AG10803 (cell line): Measurements from ENCODE around the gene DNAAF3.
A peak's percentile ranks its signal among the peaks of the same experiment; 100 is the strongest.

Source experiments
- DNase-seq: peaks from one replicate; pipeline ENCODE4 v3.0.0; 2010; ENCODE audit warnings: low read depth
- H3K4me3 ChIP-seq: 2 replicates; pipeline ENCODE4 v1.5.1; 2011; ENCODE audit warnings: mild to moderate bottlenecking, low read length, control low read depth
- CTCF ChIP-seq: conservative IDR thresholded peaks from 2 replicates; pipeline ENCODE4 v1.5.1; 2011; ENCODE audit warnings: mild to moderate bottlenecking, low read length, control low read depth, inconsistent platforms

DNAAF3 gene

GRCh38 chr19:55166530-55167268 lies at the start of gene DNAAF3:
Gene DNAAF3, minus strand, starts transcription at chr19:55166613. Its CDS starts 200 bp downstream, at chr19:55166413.
- DNase-seq, result peak; percentile 96
- no peak for TF ChIP-seq CTCF
- peak within 1 kb of the TSS; percentile 68 for H3K4me3 ChIP-seq

DNA sequence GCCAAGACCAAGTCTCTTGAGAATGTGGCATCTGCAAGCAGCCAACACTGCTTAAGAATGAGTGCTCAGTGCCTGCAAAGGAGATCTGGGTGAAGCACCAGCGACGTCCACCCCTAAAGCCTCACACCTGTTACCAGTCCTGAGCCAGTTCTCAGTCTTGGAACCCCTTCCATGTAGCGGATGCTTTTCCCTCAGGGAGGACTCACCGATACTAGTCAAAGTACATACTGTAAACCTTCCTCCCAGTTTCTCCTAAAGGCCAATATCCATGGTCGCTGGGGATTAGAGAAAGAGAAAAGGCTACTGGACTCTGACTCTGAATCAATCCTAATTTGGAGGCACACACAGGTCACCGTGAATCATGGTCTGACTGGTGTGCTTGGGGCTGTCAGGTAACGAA lies 47.1 kb upstream of the DNAAF3 start:
- no peak for DNase-seq
- no peak for TF ChIP-seq CTCF
- no peak overlapping the region for H3K4me3 ChIP-seq

- DNase-seq, result no peak
- no peak; the same call in 1 of the 2 replicates for TF ChIP-seq CTCF
Measured at GRCh38 chr19:55212447-55212846, 46.0 kb upstream of the DNAAF3 start.

GRCh38 chr19:55209693-55210472 lies 43.5 kb upstream of the DNAAF3 start:
- DNase-seq, result peak; percentile 92
- H3K4me3 ChIP-seq, result no peak overlapping the region
- no peak for TF ChIP-seq CTCF

More at GRCh38 chr19:55212447-55212846, 46.0 kb upstream of the DNAAF3 start:
- no peak overlapping the region for H3K4me3 ChIP-seq

- no peak for DNase-seq
- no peak for TF ChIP-seq CTCF
- H3K4me3 ChIP-seq, result no peak within 1 kb of the TSS
Measured at GRCh38 chr19:55208880-55209692, 42.7 kb upstream of the DNAAF3 start, which contains the start of gene PTPRH. Gene PTPRH, minus strand, starts transcription at chr19:55209501. Its CDS starts 68 bp downstream, at chr19:55209433.

- peak overlapping the region; percentile 24 for H3K4me3 ChIP-seq
- no peak for TF ChIP-seq CTCF
- DNase-seq, result peak; percentile 75
Measured at GRCh38 chr19:55206664-55207500, 40.5 kb upstream of the DNAAF3 start.
